PFSK-1 (cell line): ENCODE measurements around the gene CDK13.

ENCODE experiments used
- POLR2AphosphoS5 ChIP-seq: IDR thresholded peaks from 2 replicates; pipeline ENCODE4 v1.6.1; 2012; ENCODE audit warnings: low read depth, mild to moderate bottlenecking, control low read depth, low read length, moderate library complexity
- TAF1 ChIP-seq: IDR thresholded peaks from 2 replicates; pipeline ENCODE4 v1.6.1; 2012; ENCODE audit warnings: low read length, control low read depth, borderline replicate concordance; ENCODE audit not compliant: insufficient read depth

GRCh38 chr7:39948956-39949928, 814 bp upstream of the CDK13 start:
- TF ChIP-seq TAF1 (peak; percentile 96; the same call in 1 of the 2 replicates), POLR2AphosphoS5 (peak; percentile 87)
